Measurements from ENCODE around the gene INPPL1.
"Not testable (repeated sequence)": the region's sequence is repeated elsewhere in the genome, so short reads cannot be mapped to it uniquely, and the experiment has no call there.

INPPL1 gene

GRCh38 chr11:72224564-72225410, at the start of gene INPPL1:
Gene INPPL1 (plus strand): TSS chr11:72224767. CDS start chr11:72224985, 218 bp downstream.
- POLR2A ChIA-PET, result interaction anchor here (0.6 to 6.4 kb wide), 3 partner anchors 12 to 35 kb away, joined by 3 to 45 read pairs (median 11); no protein-coding TSS in a partner anchor
- CTCF ChIA-PET, result interaction anchor here (1.6 kb wide), 1 partner anchor 13 kb away, joined by 5 read pairs; no protein-coding TSS in a partner anchor
- peak; percentile 38 for DNase-seq (ENCODE audit: extremely low spot score)
- TF ChIP-seq L3MBTL2 (conservative IDR thresholded peaks at IDR 0.05) (no peak), TARDBP (IDR thresholded peaks at IDR 0.05) (no peak), LEF1 (IDR thresholded peaks at IDR 0.05; ENCODE audit: borderline replicate concordance) (no peak; the same call in 1 of the 2 replicates), SUZ12 (IDR thresholded peaks at IDR 0.05) (no peak), PKNOX1 (IDR thresholded peaks at IDR 0.05) (no peak), SP1 (IDR thresholded peaks at IDR 0.05) (no peak), CTBP1 (IDR thresholded peaks at IDR 0.05; ENCODE audit: borderline replicate concordance) (no peak), ARNT (IDR thresholded peaks at IDR 0.05) (no peak), BHLHE40 (IDR thresholded peaks at IDR 0.05; ENCODE audit: borderline replicate concordance) (no peak)

- ChIA-PET CTCF (no interaction called here), POLR2A (no interaction called here)
- TF ChIP-seq SUZ12 (IDR thresholded peaks at IDR 0.05), result no peak
- TF ChIP-seq HDGF (IDR thresholded peaks at IDR 0.05; ENCODE audit: borderline replicate concordance), result no peak
- TF ChIP-seq CTBP1 (IDR thresholded peaks at IDR 0.05; ENCODE audit: borderline replicate concordance), result no peak
- TF ChIP-seq BHLHE40 (IDR thresholded peaks at IDR 0.05; ENCODE audit: borderline replicate concordance), result no peak
- no peak for TF ChIP-seq PKNOX1 (IDR thresholded peaks at IDR 0.05)
- TF ChIP-seq ARNT (IDR thresholded peaks at IDR 0.05), result no peak
- DNase-seq (ENCODE audit: extremely low spot score), result no peak
Measured at GRCh38 chr11:72177656-72178055, 46.9 kb upstream of the INPPL1 start.

GRCh38 chr11:72179049-72179803, 45.3 kb upstream of the INPPL1 start:
- POLR2A ChIA-PET, result no interaction called here
- CTCF ChIA-PET, result interaction anchor here (0.6 to 0.9 kb wide), 2 partner anchors 11 to 25 kb away, joined by 3 to 4 read pairs; no protein-coding TSS in a partner anchor
- TF ChIP-seq CTBP1 (IDR thresholded peaks at IDR 0.05; ENCODE audit: borderline replicate concordance), result no peak
- no peak for TF ChIP-seq FOXK2 (IDR thresholded peaks at IDR 0.05)
- TF ChIP-seq L3MBTL2 (conservative IDR thresholded peaks at IDR 0.05), result no peak
- TF ChIP-seq FOXM1 (IDR thresholded peaks at IDR 0.05; ENCODE audit: borderline replicate concordance), result no peak
- no peak for DNase-seq (ENCODE audit: extremely low spot score)

GRCh38 chr11:72179804-72180396, 44.7 kb upstream of the INPPL1 start:
- CTCF ChIA-PET, result interaction anchor here (0.6 to 0.9 kb wide), 3 partner anchors 10 to 148 kb away, joined by 3 to 6 read pairs (median 4); no protein-coding TSS in a partner anchor
- TF ChIP-seq BHLHE40 (IDR thresholded peaks at IDR 0.05; ENCODE audit: borderline replicate concordance) (no peak), LEF1 (IDR thresholded peaks at IDR 0.05; ENCODE audit: borderline replicate concordance) (no peak), HDGF (IDR thresholded peaks at IDR 0.05; ENCODE audit: borderline replicate concordance) (no peak), L3MBTL2 (conservative IDR thresholded peaks at IDR 0.05) (no peak), FOXK2 (IDR thresholded peaks at IDR 0.05) (no peak), ZNF384 (IDR thresholded peaks at IDR 0.05) (no peak), FOXA1 (IDR thresholded peaks at IDR 0.05) (no peak)
- POLR2A ChIA-PET, result no interaction called here

GRCh38 chr11:72180892-72181552, 43.5 kb upstream of the INPPL1 start:
- POLR2A ChIA-PET; DNase-seq (ENCODE audit: extremely low spot score): not testable (repeated sequence)
- CTCF ChIA-PET, result interaction anchor here (1.6 kb wide), 1 partner anchor 37 kb away, joined by 8 read pairs; no protein-coding TSS in a partner anchor

More at GRCh38 chr11:72179804-72180396, 44.7 kb upstream of the INPPL1 start:
- DNase-seq (ENCODE audit: extremely low spot score), result no peak

GRCh38 chr11:72181553-72181958, 43.0 kb upstream of the INPPL1 start:
- CTCF ChIA-PET, result interaction anchor here (0.7 to 1.6 kb wide), 2 partner anchors 38 to 156 kb away, joined by 6 to 8 read pairs; no protein-coding TSS in a partner anchor
- peak; percentile 33 for DNase-seq (ENCODE audit: extremely low spot score)
- POLR2A ChIA-PET, result not testable (repeated sequence)

GRCh38 chr11:72188267-72188666, 36.3 kb upstream of the INPPL1 start:
- DNase-seq (ENCODE audit: extremely low spot score), result no peak
- POLR2A ChIA-PET, result no interaction called here
- CTCF ChIA-PET, result no interaction called here
- no peak for TF ChIP-seq FOXA1 (IDR thresholded peaks at IDR 0.05)

Measured in HEK293T (cell line).